HG02885 (cell line): ENCODE data around the gene DNTTIP2.
A peak's percentile ranks its signal among the peaks of the same experiment; 100 is the strongest.
"Not testable (repeated sequence)": the region's sequence is repeated elsewhere in the genome, so short reads cannot be mapped to it uniquely, and the experiment has no call there.

ENCODE experiments used
- ATAC-seq: cut with Tn5 transposase; IDR thresholded peaks from one replicate; pipeline ENCODE4 v1.9.1; 2021; ENCODE audit warnings: mild to moderate bottlenecking; ENCODE audit not compliant: unreplicated experiment, poor library complexity

The DNTTIP2 gene

GRCh38 chr1:93878889-93879586, at the start of gene DNTTIP2:
Gene DNTTIP2 (minus strand): TSS chr1:93879206. CDS start chr1:93879148, 58 bp downstream.
- peak; percentile 95 for ATAC-seq

GRCh38 chr1:93925206-93925605, 46.2 kb upstream of the DNTTIP2 start:
- no peak for ATAC-seq

GRCh38 chr1:93919780-93920179, 40.8 kb upstream of the DNTTIP2 start:
- no peak for ATAC-seq

GRCh38 chr1:93917302-93917701, 38.3 kb upstream of the DNTTIP2 start:
- no peak for ATAC-seq

DNA sequence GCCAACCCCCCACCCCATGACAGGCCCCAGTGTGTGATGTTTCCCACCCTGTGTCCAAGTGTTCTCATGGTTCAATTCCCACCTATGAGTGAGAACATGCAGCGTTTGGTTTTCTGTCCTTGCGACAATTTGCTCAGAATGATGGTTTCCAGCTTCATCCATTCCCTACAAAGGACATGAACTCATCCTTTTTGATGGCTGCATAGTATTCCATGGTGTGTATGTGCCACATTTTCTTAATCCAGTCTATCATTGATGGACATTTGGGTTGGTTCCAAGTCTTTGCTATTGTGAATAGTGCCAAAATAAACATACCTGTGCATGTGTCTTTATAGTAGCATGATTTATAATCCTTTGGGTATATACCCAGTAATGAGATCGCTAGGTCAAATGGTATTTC, 31.9 kb upstream of the DNTTIP2 start:
- not testable (repeated sequence) for ATAC-seq

DNA sequence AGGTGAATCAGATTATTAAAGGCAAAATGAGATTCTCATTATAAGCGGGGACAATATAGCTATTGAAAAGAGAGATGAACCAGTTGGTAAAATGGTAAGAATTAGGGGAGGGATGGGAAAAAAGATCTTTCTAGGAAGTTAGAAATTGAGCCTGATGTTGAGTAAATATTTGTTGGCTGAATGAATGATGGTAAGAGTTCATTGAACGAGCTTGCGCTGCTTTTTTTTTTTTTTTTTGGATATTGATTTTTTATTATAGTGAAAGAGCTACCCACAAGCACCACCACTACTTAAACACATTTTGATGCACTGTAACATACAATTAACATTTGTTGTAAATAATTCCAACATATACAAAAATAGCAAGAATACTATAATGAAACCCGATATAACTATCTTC, 31.3 kb upstream of the DNTTIP2 start:
- no peak for ATAC-seq

DNA sequence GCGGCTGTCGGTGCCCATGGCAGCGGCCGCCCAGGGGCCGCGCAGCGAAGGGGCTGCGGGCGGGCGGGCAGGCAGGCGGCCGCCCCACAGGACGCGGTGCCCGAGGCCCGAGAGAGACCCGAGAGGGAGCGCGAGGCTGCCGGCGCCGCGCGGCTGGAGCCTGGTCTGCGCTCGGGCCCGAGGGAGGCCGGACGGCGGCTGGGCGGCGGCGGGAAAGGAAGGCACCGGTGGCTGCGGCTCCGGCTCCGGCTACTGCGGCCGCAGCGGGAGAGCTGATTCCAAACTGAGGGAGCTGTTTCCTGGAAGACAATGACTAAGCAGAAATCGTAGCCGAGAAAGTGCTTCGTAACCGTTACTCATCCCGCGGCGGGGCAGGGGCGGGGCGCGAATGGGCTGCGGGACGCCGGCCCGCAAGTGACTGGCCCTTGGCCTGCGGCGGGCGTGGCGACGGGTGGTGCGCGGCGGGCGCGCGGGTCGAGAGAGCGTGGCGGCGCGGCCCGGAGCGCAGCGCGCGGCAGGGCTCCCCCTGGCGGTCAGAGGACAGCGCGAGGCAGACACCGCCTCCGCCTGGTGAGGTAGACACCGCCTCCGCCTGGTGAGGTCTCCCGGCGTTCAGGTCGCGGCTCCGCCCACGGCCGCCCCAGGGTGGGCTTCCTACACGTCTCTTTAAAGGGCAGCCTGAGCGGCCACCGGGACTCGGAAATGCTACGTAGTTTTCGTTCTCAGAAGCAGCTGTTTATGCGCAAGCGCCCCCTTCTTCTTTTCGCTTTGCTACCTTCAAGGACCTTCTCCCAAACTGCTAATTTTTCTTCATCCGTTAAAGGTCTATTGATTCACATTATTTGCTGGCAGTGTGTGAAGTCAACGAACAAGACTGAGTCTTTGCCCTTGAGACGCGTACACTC, 30.4 kb upstream of the DNTTIP2 start, which contains the start of gene GCLM:
GCLM (minus strand) TSS at position 285 of the 905 bp plus-strand sequence; CDS start at position 18, 267 bp downstream.
- peak; percentile 93 for ATAC-seq

- ATAC-seq = peak; percentile 39
These were observed 29.6 kb upstream of the DNTTIP2 start for GRCh38 chr1:93908394-93909145.

- ATAC-seq = no peak
These were observed 28.7 kb upstream of the DNTTIP2 start for GRCh38 chr1:93907718-93908117.

- no peak for ATAC-seq
These were observed 27.5 kb upstream of the DNTTIP2 start for GRCh38 chr1:93906480-93906879.

DNA sequence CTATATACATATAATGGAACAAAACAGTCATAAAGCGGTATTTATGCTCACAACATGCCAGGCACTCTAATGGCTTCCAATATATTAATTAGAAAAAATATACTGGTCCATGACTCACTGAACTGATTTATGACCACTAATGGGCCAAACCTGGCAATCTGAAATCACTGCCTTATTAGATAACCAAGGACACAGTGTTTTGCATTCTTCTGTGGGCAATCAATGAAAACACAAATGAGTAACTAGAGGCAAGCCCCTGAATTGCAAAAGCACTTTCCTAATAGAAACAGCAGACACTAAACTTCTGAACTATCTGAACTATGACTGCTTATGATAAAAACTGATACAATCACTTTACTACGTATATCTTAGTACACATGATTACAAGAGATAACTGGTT, 26.7 kb upstream of the DNTTIP2 start:
- ATAC-seq = no peak

GRCh38 chr1:93905051-93905450, 26.0 kb upstream of the DNTTIP2 start:
- ATAC-seq = no peak

GRCh38 chr1:93904228-93904627, 25.2 kb upstream of the DNTTIP2 start:
- ATAC-seq = no peak

DNA sequence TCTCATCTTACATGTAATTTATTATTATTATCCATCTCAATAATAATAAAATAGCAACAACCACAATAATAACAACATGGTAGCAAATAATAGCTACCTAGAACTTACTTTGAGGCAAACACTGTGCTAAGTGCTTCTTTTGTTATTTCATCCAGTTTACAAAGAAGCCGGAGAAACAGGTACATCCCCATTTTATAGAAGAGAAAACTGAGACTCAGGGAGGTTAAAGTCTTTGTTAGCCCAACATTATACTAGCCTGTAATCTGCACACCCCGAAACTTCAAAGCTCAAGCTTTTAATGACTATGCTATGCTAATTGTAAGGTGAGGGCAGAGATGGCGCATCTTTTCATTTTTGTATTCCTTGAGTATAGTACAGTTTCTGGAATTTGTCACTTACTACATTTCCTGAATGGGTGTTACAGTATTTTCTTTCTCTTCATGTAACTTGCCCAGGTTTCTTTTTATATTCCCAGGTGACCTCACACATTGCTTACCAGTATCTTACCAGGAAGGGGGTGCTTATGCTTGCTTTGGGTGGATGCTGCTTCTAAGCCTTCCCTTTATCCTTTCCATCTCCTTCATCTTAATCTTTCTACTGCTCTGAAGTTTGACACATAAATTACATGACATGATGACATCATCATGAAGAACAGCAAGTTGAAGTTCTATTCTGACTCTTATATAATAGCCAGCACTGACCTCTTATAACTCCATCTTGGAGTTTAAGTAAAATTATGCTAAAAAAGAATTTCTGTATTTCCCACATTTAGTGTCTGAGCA, 21.9 kb upstream of the DNTTIP2 start:
- ATAC-seq = no peak

DNA sequence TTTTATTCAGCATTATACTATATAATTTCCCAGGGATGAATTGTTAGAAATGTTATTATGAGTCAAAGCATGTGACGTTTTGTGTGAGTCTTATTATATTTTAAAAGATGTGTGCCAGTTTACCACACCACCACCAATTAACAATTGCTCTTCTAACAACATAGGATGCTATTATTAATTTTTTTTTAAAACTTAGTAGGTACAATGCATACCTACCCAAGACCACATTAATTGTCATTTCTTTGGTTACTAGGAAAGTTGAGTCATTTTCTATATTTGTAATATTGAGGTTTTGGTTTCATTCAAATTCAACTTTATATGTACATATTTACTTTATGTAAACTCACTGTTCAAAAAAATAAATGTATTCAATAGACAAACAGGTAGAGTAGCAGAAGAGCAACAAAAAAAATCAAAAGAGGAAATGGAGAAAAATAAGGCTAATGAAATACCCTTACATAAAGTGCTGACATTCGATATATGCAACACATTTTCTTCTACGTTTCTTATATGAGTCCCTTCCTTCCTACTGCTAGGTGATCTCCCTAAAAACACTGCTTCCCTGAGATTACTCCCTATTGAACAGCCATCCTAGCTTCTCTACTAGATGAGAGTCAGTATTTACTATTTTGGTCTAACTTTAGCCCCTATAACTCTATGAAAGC, 20.7 kb upstream of the DNTTIP2 start:
- no peak for ATAC-seq

GRCh38 chr1:93888900-93889299, 9.9 kb upstream of the DNTTIP2 start:
- ATAC-seq = no peak

DNA sequence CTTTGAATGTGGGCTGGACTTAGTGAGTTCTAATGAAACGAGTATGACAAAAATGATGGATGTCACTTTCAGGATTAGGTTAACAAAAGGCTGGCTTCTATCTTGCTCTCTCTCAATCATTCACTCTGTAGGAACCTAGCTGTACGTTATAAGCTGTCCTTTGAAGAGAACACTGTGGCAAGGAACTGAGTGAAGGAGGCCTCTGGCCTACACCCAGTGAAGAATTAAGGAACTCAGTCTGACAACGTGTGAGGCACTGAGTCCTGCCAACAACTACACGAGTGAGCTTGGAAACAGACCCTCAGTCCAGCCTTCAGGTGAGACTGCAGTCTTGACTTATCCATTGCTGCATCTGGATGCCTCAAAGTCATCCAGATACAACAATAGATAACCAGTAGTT, 3.3 kb upstream of the DNTTIP2 start:
- ATAC-seq = no peak

DNA sequence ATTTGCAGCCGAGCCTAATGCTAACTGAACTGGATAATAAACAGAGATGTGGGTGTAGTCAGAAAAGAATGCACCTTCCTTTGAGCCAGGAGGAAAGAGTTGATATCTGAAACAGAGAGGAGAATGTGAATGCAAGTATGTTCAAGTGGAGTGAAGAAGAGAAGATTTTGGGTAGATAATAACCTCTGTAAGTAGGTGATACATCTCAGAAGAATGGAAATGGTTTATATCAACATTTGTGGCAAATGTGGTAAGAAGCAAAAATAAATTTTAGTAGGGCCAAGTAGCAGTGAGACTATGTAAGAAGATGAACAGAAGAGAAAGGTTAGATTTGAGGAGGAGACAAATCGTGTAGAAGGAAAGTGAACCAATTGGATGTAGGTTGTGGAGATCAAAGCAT, 1.7 kb upstream of the DNTTIP2 start:
- no peak for ATAC-seq

- peak; percentile 67 for ATAC-seq
These were observed 511 bp downstream of the DNTTIP2 start for GRCh38 chr1:93878501-93878888.
